Lung (tissue), 12 donors: ENCODE results near the gene NACC2. TPM values are rescaled to one million over a fixed set of nuclear protein-coding genes. Genes with fewer than 3 reads are reported as not detected.

Source experiments
- ATAC-seq: fragments of 200-7000 bp; cut with Tn5 transposase; one replicate; pipeline ENCODE4 v1.9.1; 2020; ENCODE audit warnings: moderate number of reproducible peaks; ENCODE audit not compliant: insufficient read depth, low FRiP score
- DNase-seq, 3 donors: peaks; one replicate each; pipeline ENCODE4 v3.0.0-alpha.2; 2013 to 2017
- H3K27ac ChIP-seq, 2 donors: one replicate each; pipeline ENCODE4 v1.5.1; 2013; ENCODE audit warnings: mild to moderate bottlenecking in 2 of 2, moderate library complexity in 2 of 2, control low read depth in 1 of 2, inconsistent platforms in 1 of 2, low read depth in 1 of 2, low read length in 1 of 2
- H3K27me3 ChIP-seq, 3 donors: one replicate each; pipeline ENCODE4 v1.5.1; 2013; ENCODE audit warnings: low read length in 2 of 3; ENCODE audit not compliant: control insufficient read depth in 3 of 3, insufficient read depth in 3 of 3
- H3K36me3 ChIP-seq, 4 donors: one replicate each; pipeline ENCODE4 v1.5.1; 2013; ENCODE audit warnings: low read length in 4 of 4, mild to moderate bottlenecking in 1 of 4, moderate library complexity in 1 of 4; ENCODE audit not compliant: control insufficient read depth in 4 of 4, insufficient read depth in 4 of 4
- H3K4me1 ChIP-seq, 5 donors: one replicate each; pipeline ENCODE4 v1.5.1; 2013; ENCODE audit warnings: low read length in 5 of 5, mild to moderate bottlenecking in 2 of 5, moderate library complexity in 1 of 5; ENCODE audit not compliant: control insufficient read depth in 5 of 5, insufficient read depth in 5 of 5
- H3K4me3 ChIP-seq: one replicate; pipeline ENCODE4 v1.5.1; 2013; ENCODE audit warnings: mild to moderate bottlenecking, control low read depth, moderate library complexity
- H3K9ac ChIP-seq, 2 donors: one replicate each; pipeline ENCODE4 v1.5.1; 2013; ENCODE audit warnings: low read length in 2 of 2, control low read depth in 1 of 2; ENCODE audit not compliant: insufficient read depth in 1 of 2
- H3K9me3 ChIP-seq, 4 donors: one replicate each; pipeline ENCODE4 v1.5.1; 2013; ENCODE audit warnings: low read length in 3 of 4, mild to moderate bottlenecking in 1 of 4, moderate library complexity in 1 of 4; ENCODE audit not compliant: control insufficient read depth in 4 of 4, insufficient read depth in 3 of 4
- WGBS, 2 donors: extraction: QIAGEN DNeasy Blood & Tissue Kit; methylation state at CpG; one replicate each; pipeline ENCODE4 v1.1.7; 2013; 5-methylcytosine and 5-hydroxymethylcytosine counted together
- polyA plus RNA-seq, 2 donors: library from polyadenylated mRNA; stranded (reverse); fragments of 200-250 nt; gene quantifications; one replicate each; pipeline ENCODE4 v1.2.1, GENCODE V29; 2013
- total RNA-seq, 2 donors: library from RNA; depleted of rRNA in 1 of 2; stranded (reverse); fragments of >200 nt in 1 of 2; gene quantifications; one replicate each; pipeline ENCODE4 v1.2.1, GENCODE V29; 2014 to 2021
- TF ChIP-seq, protein P1 (sequence below): IDR thresholded peaks from 2 replicates; pipeline ENCODE4 v1.5.1; 2012; ENCODE audit warnings: mild to moderate bottlenecking; ENCODE audit errors: control extremely low read depth, extremely low read depth
- donor health status: control.
- donor health status: control.
- donor health status: Bipolar disorder and iron deficiency.
- donor health status: healthy.
- donor health status: DM: yes; HTN: yes; CAD: no.

NACC2 gene
- total and polyA plus RNA-seq, 4 donors: 5.9 to 32.7 (median 10.5) TPM

DNA sequence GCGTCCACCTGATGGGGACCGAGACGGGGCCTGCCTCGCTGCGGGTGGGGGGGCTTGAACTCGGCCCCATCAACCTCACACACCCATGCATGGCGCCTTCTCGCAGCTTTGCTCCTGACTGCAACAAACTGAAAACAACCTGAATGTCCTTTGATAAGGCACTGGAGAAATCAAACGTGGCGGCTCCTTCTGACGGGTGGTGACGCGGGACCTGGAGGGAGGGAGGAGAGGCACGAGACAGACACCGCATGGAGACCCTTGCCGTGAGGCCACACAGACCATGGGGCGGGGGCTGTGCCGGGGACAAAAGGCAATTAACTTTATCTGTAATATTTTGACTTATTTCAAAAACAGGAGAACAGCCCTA lies 48.6 kb downstream of the NACC2 start:
- DNase-seq: no peak

DNA sequence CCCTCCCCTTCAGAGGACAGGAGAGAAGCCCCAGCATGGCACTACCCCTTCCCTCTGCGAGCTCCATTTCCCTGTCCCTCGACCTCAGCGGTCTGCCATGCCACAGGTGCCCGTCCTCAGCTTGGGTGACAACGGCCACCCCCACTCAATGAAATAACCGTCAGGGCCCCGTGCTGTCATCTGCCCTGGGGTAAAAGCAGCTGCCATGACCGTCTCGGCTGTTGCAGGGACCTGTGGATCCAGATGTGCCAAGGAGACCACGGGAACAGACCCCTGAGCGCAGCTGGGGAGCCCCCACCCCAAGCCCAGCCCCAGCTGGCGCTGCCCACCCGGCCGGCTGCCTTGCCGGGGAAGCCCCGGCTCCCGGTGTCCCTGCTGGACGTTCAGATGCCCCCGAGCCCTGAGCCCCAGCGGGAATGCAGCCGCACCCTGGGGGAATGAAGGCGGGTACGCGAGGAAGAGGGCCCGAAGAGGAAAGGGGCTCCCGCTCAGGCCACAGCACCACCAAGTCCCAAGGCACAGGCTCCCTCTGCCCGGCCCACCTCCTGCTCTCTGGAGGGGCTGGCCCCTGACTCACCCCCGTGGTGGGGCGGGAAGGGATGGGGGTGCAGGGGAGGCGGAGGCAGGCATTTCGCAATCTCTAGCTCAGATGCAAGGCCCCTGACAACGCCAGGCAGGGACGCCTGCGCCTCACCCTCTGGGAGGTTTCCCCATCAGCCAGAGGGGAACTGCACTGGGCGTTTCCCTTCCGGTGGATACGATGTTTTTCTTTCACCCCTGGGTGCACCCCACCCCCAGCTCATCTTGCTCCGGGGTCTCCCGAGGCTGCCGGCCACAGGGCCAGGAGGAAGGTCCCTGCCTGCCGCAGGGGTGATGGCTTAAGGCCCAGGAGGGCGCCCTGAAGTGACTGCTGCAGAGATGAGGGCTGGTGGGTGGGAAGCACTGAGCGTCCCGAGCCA lies 49.2 kb downstream of the NACC2 start:
- H3K4me3 ChIP-seq: no peak overlapping the region
- ATAC-seq (peak; percentile 45), DNase-seq (peak; percentile 59 to 75 (median 65))
- TF ChIP-seq, protein P1, sequence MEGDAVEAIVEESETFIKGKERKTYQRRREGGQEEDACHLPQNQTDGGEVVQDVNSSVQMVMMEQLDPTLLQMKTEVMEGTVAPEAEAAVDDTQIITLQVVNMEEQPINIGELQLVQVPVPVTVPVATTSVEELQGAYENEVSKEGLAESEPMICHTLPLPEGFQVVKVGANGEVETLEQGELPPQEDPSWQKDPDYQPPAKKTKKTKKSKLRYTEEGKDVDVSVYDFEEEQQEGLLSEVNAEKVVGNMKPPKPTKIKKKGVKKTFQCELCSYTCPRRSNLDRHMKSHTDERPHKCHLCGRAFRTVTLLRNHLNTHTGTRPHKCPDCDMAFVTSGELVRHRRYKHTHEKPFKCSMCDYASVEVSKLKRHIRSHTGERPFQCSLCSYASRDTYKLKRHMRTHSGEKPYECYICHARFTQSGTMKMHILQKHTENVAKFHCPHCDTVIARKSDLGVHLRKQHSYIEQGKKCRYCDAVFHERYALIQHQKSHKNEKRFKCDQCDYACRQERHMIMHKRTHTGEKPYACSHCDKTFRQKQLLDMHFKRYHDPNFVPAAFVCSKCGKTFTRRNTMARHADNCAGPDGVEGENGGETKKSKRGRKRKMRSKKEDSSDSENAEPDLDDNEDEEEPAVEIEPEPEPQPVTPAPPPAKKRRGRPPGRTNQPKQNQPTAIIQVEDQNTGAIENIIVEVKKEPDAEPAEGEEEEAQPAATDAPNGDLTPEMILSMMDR: no peak
- H3K27ac ChIP-seq: peak overlapping the region in 1 of 2 donors; percentile 20
- no peak overlapping the region for H3K9ac ChIP-seq
- H3K36me3 ChIP-seq: peaks cover 0 to 31% (median 2%) of the 10 kb centered on the region in 4 donors
- no peaks in the 10 kb centered on the region for H3K9me3 ChIP-seq
- H3K4me1 ChIP-seq: peaks cover 0 to 10% (median 4%) of the 10 kb centered on the region in 5 donors
- no peaks in the 10 kb centered on the region for H3K27me3 ChIP-seq
- 42 to 70% methylated on average over 41 to 44 of the region's 44 CpGs for WGBS, 2 donors

More for the DNA sequence above, 48.6 kb downstream of the NACC2 start:
- Histone ChIP-seq H3K4me3 (no peak overlapping the region), H3K9ac (no peak overlapping the region), H3K4me1 (peaks cover 0 to 16% (median 4%) of the 10 kb centered on the region in 5 donors), H3K27ac (peak overlapping the region in 1 of 2 donors; percentile 20), H3K27me3 (no peaks in the 10 kb centered on the region), H3K36me3 (peaks cover 0 to 31% (median 2%) of the 10 kb centered on the region in 4 donors), H3K9me3 (no peaks in the 10 kb centered on the region)
- TF ChIP-seq, protein P1: no peak
- no peak for ATAC-seq
- WGBS, 2 donors: 52 to 77% methylated on average over 17 to 18 of the region's 18 CpGs

DNA sequence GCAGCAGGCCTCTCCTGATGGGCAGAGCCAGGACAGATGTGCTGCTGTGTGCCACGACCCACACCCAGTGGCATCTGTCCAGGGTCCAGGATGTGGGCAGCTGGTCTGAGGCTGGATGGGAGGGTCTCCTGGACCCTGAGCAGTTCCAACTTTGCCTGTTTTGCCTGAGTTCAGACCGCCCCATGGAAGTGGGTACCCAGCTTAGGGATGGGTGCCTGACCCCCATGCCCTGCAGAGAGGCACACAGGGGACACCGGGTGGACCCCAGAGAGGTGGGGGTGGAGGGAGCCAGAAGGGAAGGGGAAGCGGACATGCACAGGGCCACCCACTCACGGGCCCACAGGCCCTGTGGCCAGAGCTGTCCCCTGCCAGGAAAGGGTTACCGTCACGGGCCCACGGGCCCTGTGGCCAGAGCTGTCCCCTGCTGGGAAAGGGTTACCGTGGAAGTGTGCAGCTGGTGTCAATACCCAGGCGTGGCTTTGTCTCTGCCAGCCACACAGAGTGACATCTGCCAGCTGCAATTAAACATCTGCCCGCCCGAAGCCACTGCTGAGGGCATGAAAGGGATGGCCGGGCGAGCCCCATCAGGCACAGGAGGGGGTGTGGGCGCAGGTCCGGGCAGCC lies 50.0 kb downstream of the NACC2 start:
- TF ChIP-seq, protein P1: no peak
- Histone ChIP-seq H3K4me1 (peaks cover 0 to 6% (median 0%) of the 10 kb centered on the region in 5 donors), H3K4me3 (no peak overlapping the region), H3K36me3 (peaks cover 0 to 27% (median 2%) of the 10 kb centered on the region in 4 donors), H3K27ac (peak overlapping the region in 1 of 2 donors; percentile 23), H3K9ac (no peak overlapping the region), H3K27me3 (no peaks in the 10 kb centered on the region), H3K9me3 (no peaks in the 10 kb centered on the region)
- 62 to 78% methylated on average over 16 of the region's 16 CpGs for WGBS, 2 donors
- no peak for DNase-seq
- ATAC-seq: no peak
